Thoracic aorta (tissue), 2 donors: Measurements from ENCODE around the gene PRF1. TPM values are rescaled to one million over a fixed set of nuclear protein-coding genes. Genes with fewer than 3 reads are reported as not detected.

Experiments used
- ATAC-seq: fragments of 150-250 bp; one replicate; pipeline ENCODE4 v1.8.0; 2017; ENCODE audit warnings: low read depth; ENCODE audit not compliant: insufficient number of reproducible peaks, low FRiP score
- DNase-seq: peaks from one replicate; pipeline ENCODE4 v3.0.0-alpha.2; 2020; ENCODE audit warnings: low spot score
- H3K27ac ChIP-seq, 2 donors: fragments of 200-600 bp; sonication (generic); 1 replicate in 1 of 2; 2 replicates in 1 of 2; pipeline ENCODE4 v1.5.1; 2016; ENCODE audit warnings: mild to moderate bottlenecking in 2 of 2, moderate library complexity in 2 of 2
- H3K27me3 ChIP-seq: fragments of 200-600 bp; sonication (generic); replicated peaks from 2 replicates; pipeline ENCODE4 v1.6.0; 2016; ENCODE audit warnings: mild to moderate bottlenecking; ENCODE audit not compliant: insufficient read depth
- H3K36me3 ChIP-seq: fragments of 200-600 bp; sonication (generic); one replicate; pipeline ENCODE4 v1.5.1; 2016
- H3K4me1 ChIP-seq, 2 donors: fragments of 200-600 bp; sonication (generic); 1 replicate in 1 of 2; 2 replicates in 1 of 2; pipeline versions ENCODE4 v1.5.1 to v1.6.0; 2016; ENCODE audit warnings: low read depth in 2 of 2, mild to moderate bottlenecking in 1 of 2; ENCODE audit not compliant: control insufficient read depth in 1 of 2
- H3K4me3 ChIP-seq: fragments of 200-600 bp; sonication (generic); 2 replicates; pipeline ENCODE4 v1.5.1; 2016; ENCODE audit warnings: mild to moderate bottlenecking
- H3K9me3 ChIP-seq: fragments of 200-600 bp; sonication (generic); 2 replicates; pipeline ENCODE4 v1.5.1; 2016
- CTCF ChIP-seq: fragments of 200-600 bp; sonication (generic); IDR thresholded peaks from one replicate; pipeline ENCODE4 v1.5.1; 2019; ENCODE audit warnings: antibody characterized with exemption
- total RNA-seq, 2 donors: library from RNA; depleted of rRNA; stranded (reverse); fragments of >200 nt; gene quantifications; one replicate each; pipeline versions ENCODE4 v1.1.0 to v1.2.3, GENCODE V29; 2016

PRF1 gene
- total RNA-seq: 1 to 10 TPM; 3.7 to 5.4 TPM

GRCh38 chr10:70602665-70603448 is at the start of gene PRF1:
Gene PRF1 (minus strand): TSS chr10:70602741. CDS start chr10:70600902, 1,839 bp downstream.
- peak within 1 kb of the TSS; percentile 42 for H3K4me3 ChIP-seq
- TF ChIP-seq CTCF: no peak
- no peaks in the 10 kb centered on the region for H3K4me1 ChIP-seq
- no peak within 1 kb of the TSS for H3K27ac ChIP-seq
- ATAC-seq (no peak), DNase-seq (no peak)
- no peaks in the 10 kb centered on the region for H3K36me3 ChIP-seq
- no peaks in the 10 kb centered on the region for H3K27me3 ChIP-seq
- no peaks in the 10 kb centered on the region for H3K9me3 ChIP-seq

GRCh38 chr10:70651661-70652060 is 49.1 kb upstream of the PRF1 start:
- TF ChIP-seq CTCF: no peak
- Histone ChIP-seq H3K36me3 (no peaks in the 10 kb centered on the region), H3K9me3 (no peaks in the 10 kb centered on the region), H3K27ac (no peak overlapping the region), H3K4me3 (no peak overlapping the region), H3K4me1 (peaks cover 5 to 11% of the 10 kb centered on the region in 2 donors), H3K27me3 (no peaks in the 10 kb centered on the region)
- DNase-seq (no peak), ATAC-seq (no peak)

DNA sequence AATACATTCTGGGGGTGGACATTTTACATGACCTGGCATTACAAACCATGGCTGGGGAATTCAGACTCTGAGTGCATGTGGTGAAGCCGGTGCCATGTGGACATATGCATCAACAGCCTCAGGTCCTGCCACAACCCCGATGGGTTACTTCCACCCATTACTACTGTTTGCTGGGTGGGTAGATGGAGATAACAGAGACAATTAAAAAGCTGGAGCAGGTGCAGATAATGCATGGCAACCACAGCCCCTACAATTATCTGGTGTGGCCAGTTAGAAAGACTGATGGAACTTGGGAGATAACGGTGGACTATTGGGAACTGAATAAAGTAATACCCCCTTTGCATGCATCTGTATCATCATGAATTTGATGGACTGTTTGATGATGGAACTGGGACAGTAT is 48.2 kb upstream of the PRF1 start:
- H3K4me3 ChIP-seq: no peak overlapping the region
- no peaks in the 10 kb centered on the region for H3K36me3 ChIP-seq
- peaks cover 5 to 11% of the 10 kb centered on the region in 2 donors for H3K4me1 ChIP-seq
- H3K27ac ChIP-seq: no peak overlapping the region
- H3K9me3 ChIP-seq: no peaks in the 10 kb centered on the region
- no peak for TF ChIP-seq CTCF
- DNase-seq (no peak), ATAC-seq (no peak)
- H3K27me3 ChIP-seq: no peaks in the 10 kb centered on the region

GRCh38 chr10:70650104-70650503 is 47.6 kb upstream of the PRF1 start:
- TF ChIP-seq CTCF: no peak
- no peak for DNase-seq

DNA sequence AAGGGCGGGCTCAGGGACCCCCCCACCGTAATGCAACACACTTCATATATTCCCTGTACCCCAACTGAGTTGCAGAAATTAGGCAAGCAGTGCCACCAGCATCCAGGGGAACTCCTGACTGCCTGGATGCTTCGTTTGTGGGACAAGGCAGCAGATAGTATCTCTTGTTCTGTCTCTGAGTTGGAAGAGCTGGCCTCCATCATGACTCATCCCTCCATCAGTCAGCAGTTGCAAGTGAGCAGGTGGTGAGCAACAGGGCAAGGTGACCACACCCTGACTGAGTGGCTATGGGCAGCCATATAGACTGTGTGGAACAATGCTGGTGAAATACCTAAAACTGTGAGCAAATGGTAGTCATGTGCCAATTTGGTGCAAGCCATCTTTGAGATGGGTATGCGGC is 47.0 kb upstream of the PRF1 start:
- H3K27ac ChIP-seq: no peak overlapping the region
- ATAC-seq: no peak

More at GRCh38 chr10:70650104-70650503, 47.6 kb upstream of the PRF1 start:
- Histone ChIP-seq H3K27me3 (no peaks in the 10 kb centered on the region), H3K4me1 (peaks cover 5 to 11% of the 10 kb centered on the region in 2 donors), H3K4me3 (no peak overlapping the region), H3K36me3 (no peaks in the 10 kb centered on the region), H3K27ac (no peak overlapping the region), H3K9me3 (no peaks in the 10 kb centered on the region)
- ATAC-seq: no peak

More for the DNA sequence above, 47.0 kb upstream of the PRF1 start:
- TF ChIP-seq CTCF: no peak
- no peak for DNase-seq
- H3K4me3 ChIP-seq: no peak overlapping the region
- H3K36me3 ChIP-seq: no peaks in the 10 kb centered on the region
- H3K9me3 ChIP-seq: no peaks in the 10 kb centered on the region
- H3K4me1 ChIP-seq: peaks cover 5 to 11% of the 10 kb centered on the region in 2 donors
- H3K27me3 ChIP-seq: no peaks in the 10 kb centered on the region
